ENCODE results near the gene RDM1. TPM values are rescaled to one million over a fixed set of nuclear protein-coding genes. Genes with fewer than 3 reads are reported as not detected.

Gene RDM1
- total and polyA plus RNA-seq, 12 donors = 0.48 to 1.1 TPM; not detected in 10

GRCh38 chr17:35875800-35876139 is 54.8 kb downstream of the RDM1 start:
- no peak overlapping the region for H3K4me3 ChIP-seq
- 60 to 69% (median 64%) methylated on average over 3 of the region's 3 CpGs for WGBS, 4 donors

GRCh38 chr17:35875072-35875799 is 55.3 kb downstream of the RDM1 start:
- Histone ChIP-seq H3K4me3 (no peak overlapping the region), H3K27me3 (no peaks in the 10 kb centered on the region), H3K27ac (peak overlapping the region in 1 of 5 donors; percentile 3), H3K4me1 (replicated peaks in 1 of 2) (no peaks in the 10 kb centered on the region), H3K9me3 (replicated peaks in 1 of 3) (no peaks in the 10 kb centered on the region), H3K36me3 (replicated peaks in 1 of 2) (no peaks in the 10 kb centered on the region)
- TF ChIP-seq POLR2A (IDR thresholded peaks at IDR 0.05) (no peak), CTCF (IDR thresholded peaks at IDR 0.05) (no peak)
- WGBS, 4 donors = 28 to 40% (median 35%) methylated on average over 5 of the region's 5 CpGs
- intact Hi-C loops (cut with DNase I) = no loop called here
- DNase-seq = peak in 4 of 7 donors; percentile 15 to 62 (median 26)

More at GRCh38 chr17:35875800-35876139, 54.8 kb downstream of the RDM1 start:
- no peak for TF ChIP-seq POLR2A (IDR thresholded peaks at IDR 0.05)
- no peak for TF ChIP-seq CTCF (IDR thresholded peaks at IDR 0.05)
- H3K27ac ChIP-seq = peak overlapping the region in 1 of 5 donors; percentile 3
- intact Hi-C loops (cut with DNase I) = no loop called here
- no peaks in the 10 kb centered on the region for H3K9me3 ChIP-seq (replicated peaks in 1 of 3)
- H3K4me1 ChIP-seq (replicated peaks in 1 of 2) = no peaks in the 10 kb centered on the region
- no peak for DNase-seq
- no peaks in the 10 kb centered on the region for H3K36me3 ChIP-seq (replicated peaks in 1 of 2)
- no peaks in the 10 kb centered on the region for H3K27me3 ChIP-seq

- no peak overlapping the region for H3K27ac ChIP-seq
- TF ChIP-seq POLR2A (IDR thresholded peaks at IDR 0.05) (no peak), CTCF (IDR thresholded peaks at IDR 0.05) (no peak)
- 93 to 95% (median 95%) methylated on average over 12 of the region's 12 CpGs for WGBS, 4 donors
- no peaks in the 10 kb centered on the region for H3K9me3 ChIP-seq (replicated peaks in 1 of 3)
- intact Hi-C loops (cut with DNase I) = no loop called here
- H3K36me3 ChIP-seq (replicated peaks in 1 of 2) = no peaks in the 10 kb centered on the region
- H3K27me3 ChIP-seq = no peaks in the 10 kb centered on the region
- H3K4me1 ChIP-seq (replicated peaks in 1 of 2) = no peaks in the 10 kb centered on the region
- no peak for DNase-seq
- no peak overlapping the region for H3K4me3 ChIP-seq
These were observed 58.2 kb downstream of the RDM1 start for GRCh38 chr17:35872196-35872980.

GRCh38 chr17:35870906-35871819 is 59.4 kb downstream of the RDM1 start:
- WGBS, 4 donors = 66 to 77% (median 71%) methylated on average over 7 to 8 of the region's 8 CpGs
- Histone ChIP-seq H3K27ac (no peak overlapping the region), H3K4me1 (replicated peaks in 1 of 2) (peaks cover 0 to 5% of the 10 kb centered on the region in 2 donors), H3K4me3 (no peak overlapping the region), H3K9me3 (replicated peaks in 1 of 3) (no peaks in the 10 kb centered on the region), H3K36me3 (replicated peaks in 1 of 2) (no peaks in the 10 kb centered on the region), H3K27me3 (no peaks in the 10 kb centered on the region)
- no peak for DNase-seq
- TF ChIP-seq POLR2A (IDR thresholded peaks at IDR 0.05) (no peak), CTCF (IDR thresholded peaks at IDR 0.05) (no peak)
- intact Hi-C loops (cut with DNase I) = no loop called here
